Left ventricle myocardium inferior (tissue), 1 donor: Measurements from ENCODE around the gene SLC7A8. TPM values are rescaled to one million over a fixed set of nuclear protein-coding genes. Genes with fewer than 3 reads are reported as not detected.

Experiments used
- DNase-seq: peaks from one replicate; pipeline ENCODE4 v3.0.0-alpha.2; 2020
- H3K27ac ChIP-seq: fragments of 200-600 bp; replicated peaks from 2 replicates; pipeline ENCODE4 v1.8.0; 2021
- H3K27me3 ChIP-seq: fragments of 200-600 bp; 2 replicates; pipeline ENCODE4 v1.8.0; 2021; ENCODE audit warnings: low read depth
- H3K36me3 ChIP-seq: fragments of 200-600 bp; 2 replicates; pipeline ENCODE4 v1.8.0; 2021
- H3K4me1 ChIP-seq: fragments of 200-600 bp; 2 replicates; pipeline ENCODE4 v1.8.0; 2021
- H3K4me3 ChIP-seq: fragments of 200-600 bp; 2 replicates; pipeline ENCODE4 v1.8.0; 2021; ENCODE audit warnings: mild to moderate bottlenecking, moderate library complexity
- H3K9me3 ChIP-seq: fragments of 200-600 bp; replicated peaks from 2 replicates; pipeline ENCODE4 v1.8.0; 2021
- CTCF ChIP-seq: fragments of 200-600 bp; IDR thresholded peaks from 2 replicates; pipeline ENCODE4 v1.8.0; 2021; ENCODE audit warnings: antibody characterized with exemption, mild to moderate bottlenecking, borderline replicate concordance
- intact Hi-C: fragments of 100-400 bp; cut with micrococcal nuclease; formaldehyde crosslinking; loops from one replicate; pipeline ENCODE4 v1.11.0; 2022
- total RNA-seq: library from RNA; stranded (reverse); fragmentation: NEBNext Ultra II Directional; extraction: Animal tissue kit (Norgen Biotek cat#: 25700); gene quantifications from one replicate; pipeline ENCODE4 v1.2.1, GENCODE V29; 2021
- donor health status: DM: no; HTN: yes; CAD: no; lungs with severe emphysema.

Gene SLC7A8
- total RNA-seq, 1 donor from 2014 or later = 10.6 TPM

- intact Hi-C loops = no loop called here
Measured at GRCh38 chr14:23158779-23159178, 24.7 kb downstream of the SLC7A8 start.

GRCh38 chr14:23154964-23155587, 28.4 kb downstream of the SLC7A8 start:
- Histone ChIP-seq H3K27ac (peak overlapping the region; percentile 95), H3K9me3 (no peaks in the 10 kb centered on the region), H3K27me3 (no peaks in the 10 kb centered on the region), H3K36me3 (no peaks in the 10 kb centered on the region), H3K4me3 (peak overlapping the region; percentile 60), H3K4me1 (peaks cover 50% of the 10 kb centered on the region)
- peak; percentile 80 for DNase-seq
- TF ChIP-seq CTCF = no peak
- intact Hi-C loops = no loop called here

More at GRCh38 chr14:23158779-23159178, 24.7 kb downstream of the SLC7A8 start:
- no peaks in the 10 kb centered on the region for H3K27me3 ChIP-seq
- no peak overlapping the region for H3K4me3 ChIP-seq
- H3K36me3 ChIP-seq = no peaks in the 10 kb centered on the region
- peaks cover 32% of the 10 kb centered on the region for H3K4me1 ChIP-seq
- H3K9me3 ChIP-seq = no peaks in the 10 kb centered on the region
- H3K27ac ChIP-seq = no peak overlapping the region
- TF ChIP-seq CTCF = no peak
- DNase-seq = no peak

- intact Hi-C loops = no loop called here
- Histone ChIP-seq H3K27ac (peak overlapping the region; percentile 95), H3K36me3 (no peaks in the 10 kb centered on the region), H3K4me3 (peak overlapping the region; percentile 60), H3K9me3 (no peaks in the 10 kb centered on the region), H3K4me1 (peaks cover 47% of the 10 kb centered on the region), H3K27me3 (no peaks in the 10 kb centered on the region)
- DNase-seq = peak; percentile 92
- no peak for TF ChIP-seq CTCF
Measured at GRCh38 chr14:23153851-23154796, 29.3 kb downstream of the SLC7A8 start.

- no peak overlapping the region for H3K4me3 ChIP-seq
- H3K27ac ChIP-seq = peak overlapping the region; percentile 95
- peaks cover 63% of the 10 kb centered on the region for H3K4me1 ChIP-seq
Measured at GRCh38 chr14:23151342-23151741, 32.1 kb downstream of the SLC7A8 start.

GRCh38 chr14:23149745-23150144, 33.7 kb downstream of the SLC7A8 start:
- Histone ChIP-seq H3K4me1 (peaks cover 65% of the 10 kb centered on the region), H3K9me3 (no peaks in the 10 kb centered on the region)
- intact Hi-C loops = no loop called here

More at GRCh38 chr14:23151342-23151741, 32.1 kb downstream of the SLC7A8 start:
- Histone ChIP-seq H3K36me3 (no peaks in the 10 kb centered on the region), H3K27me3 (no peaks in the 10 kb centered on the region), H3K9me3 (no peaks in the 10 kb centered on the region)
- intact Hi-C loops = no loop called here
- no peak for TF ChIP-seq CTCF
- DNase-seq = no peak

More at GRCh38 chr14:23149745-23150144, 33.7 kb downstream of the SLC7A8 start:
- no peak for TF ChIP-seq CTCF
- DNase-seq = no peak
- Histone ChIP-seq H3K27me3 (no peaks in the 10 kb centered on the region), H3K4me3 (no peak overlapping the region), H3K36me3 (no peaks in the 10 kb centered on the region), H3K27ac (peak overlapping the region; percentile 0)
